Left renal pelvis (tissue), 4 donors: ENCODE results near the gene EIF3C. TPM values are rescaled to one million over a fixed set of nuclear protein-coding genes. Genes with fewer than 3 reads are reported as not detected.
"Not testable (repeated sequence)": the region's sequence is repeated elsewhere in the genome, so short reads cannot be mapped to it uniquely, and the experiment has no call there.

Experiments used
- DNase-seq, 4 donors: peaks; one replicate each; pipeline ENCODE4 v3.0.0-alpha.2; 2013; ENCODE audit warnings: low read depth in 4 of 4, low spot score in 3 of 4
- polyA plus RNA-seq, 4 donors: library from polyadenylated mRNA; unstranded; fragments of 120-200 nt; gene quantifications; one replicate each; pipeline ENCODE4 v1.2.1, GENCODE V29; 2013; ENCODE audit not compliant: insufficient read length in 4 of 4

The EIF3C gene, protein sequence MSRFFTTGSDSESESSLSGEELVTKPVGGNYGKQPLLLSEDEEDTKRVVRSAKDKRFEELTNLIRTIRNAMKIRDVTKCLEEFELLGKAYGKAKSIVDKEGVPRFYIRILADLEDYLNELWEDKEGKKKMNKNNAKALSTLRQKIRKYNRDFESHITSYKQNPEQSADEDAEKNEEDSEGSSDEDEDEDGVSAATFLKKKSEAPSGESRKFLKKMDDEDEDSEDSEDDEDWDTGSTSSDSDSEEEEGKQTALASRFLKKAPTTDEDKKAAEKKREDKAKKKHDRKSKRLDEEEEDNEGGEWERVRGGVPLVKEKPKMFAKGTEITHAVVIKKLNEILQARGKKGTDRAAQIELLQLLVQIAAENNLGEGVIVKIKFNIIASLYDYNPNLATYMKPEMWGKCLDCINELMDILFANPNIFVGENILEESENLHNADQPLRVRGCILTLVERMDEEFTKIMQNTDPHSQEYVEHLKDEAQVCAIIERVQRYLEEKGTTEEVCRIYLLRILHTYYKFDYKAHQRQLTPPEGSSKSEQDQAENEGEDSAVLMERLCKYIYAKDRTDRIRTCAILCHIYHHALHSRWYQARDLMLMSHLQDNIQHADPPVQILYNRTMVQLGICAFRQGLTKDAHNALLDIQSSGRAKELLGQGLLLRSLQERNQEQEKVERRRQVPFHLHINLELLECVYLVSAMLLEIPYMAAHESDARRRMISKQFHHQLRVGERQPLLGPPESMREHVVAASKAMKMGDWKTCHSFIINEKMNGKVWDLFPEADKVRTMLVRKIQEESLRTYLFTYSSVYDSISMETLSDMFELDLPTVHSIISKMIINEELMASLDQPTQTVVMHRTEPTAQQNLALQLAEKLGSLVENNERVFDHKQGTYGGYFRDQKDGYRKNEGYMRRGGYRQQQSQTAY
- polyA plus RNA-seq, result 100 to 1,000 TPM; 373 to 630 (median 499) TPM

DNA sequence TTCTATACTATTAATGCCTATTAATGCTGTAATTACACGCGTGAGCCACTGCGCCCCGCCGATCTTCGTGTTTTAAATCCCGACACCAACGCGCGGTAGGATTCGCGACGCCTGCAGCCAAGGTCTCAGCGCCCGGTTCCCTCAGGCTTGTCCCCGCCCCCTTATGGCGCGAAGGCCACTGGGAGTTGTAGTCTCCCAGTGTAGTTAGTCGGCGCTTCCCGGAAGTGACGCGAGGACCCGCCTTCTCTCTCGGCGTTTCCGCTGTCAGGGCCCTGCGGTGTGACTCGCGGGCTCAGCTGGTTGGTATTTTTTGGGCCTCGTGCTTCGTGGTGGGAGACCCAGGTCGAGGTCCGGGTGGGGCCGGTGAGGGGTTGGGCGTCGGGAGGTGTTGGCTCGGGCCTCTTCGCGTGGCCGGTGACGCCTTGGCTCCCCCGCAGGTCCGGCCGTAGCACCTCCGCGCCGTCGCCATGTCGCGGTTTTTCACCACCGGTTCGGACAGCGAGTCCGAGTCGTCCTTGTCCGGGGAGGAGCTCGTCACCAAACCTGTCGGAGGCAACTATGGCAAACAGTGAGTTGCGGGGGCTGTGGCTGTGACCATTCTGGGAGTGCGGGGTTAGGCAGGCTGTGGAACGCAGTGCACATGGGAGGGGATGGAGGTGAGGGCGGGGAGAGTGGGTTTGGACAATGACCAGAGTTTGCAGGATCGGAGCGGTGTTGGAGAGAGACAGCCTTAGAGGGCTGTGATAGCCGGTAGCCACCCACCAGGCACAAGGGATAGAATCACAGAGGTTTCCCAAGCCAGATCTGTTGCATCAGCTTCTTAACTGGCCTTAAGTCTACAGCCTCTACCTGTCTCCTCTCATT is at the start of gene EIF3C:
Gene EIF3C, plus strand, starts transcription at position 245 of the 864 bp plus-strand sequence. Its CDS starts 223 bp downstream, at position 468.
- not testable (repeated sequence) for DNase-seq

DNA sequence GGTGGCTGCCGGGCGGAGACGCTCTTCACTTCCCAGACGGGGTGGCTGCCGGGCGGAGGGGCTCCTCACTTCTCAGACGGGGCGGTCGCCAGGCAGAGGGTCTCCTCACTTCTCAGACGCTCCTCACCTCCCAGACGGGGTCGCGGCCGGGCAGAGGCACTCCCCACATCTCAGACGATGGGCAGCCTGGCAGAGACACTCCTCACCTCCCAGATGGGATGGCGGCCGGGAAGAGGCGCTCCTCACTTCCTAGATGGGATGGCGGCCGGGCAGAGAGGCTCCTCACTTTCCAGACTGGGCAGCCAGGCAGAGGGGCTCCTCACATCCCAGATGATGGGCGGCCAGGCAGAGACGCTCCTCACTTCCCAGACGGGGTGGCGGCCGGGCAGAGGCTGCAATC is 45.0 kb upstream of the EIF3C start:
- not testable (repeated sequence) for DNase-seq

DNA sequence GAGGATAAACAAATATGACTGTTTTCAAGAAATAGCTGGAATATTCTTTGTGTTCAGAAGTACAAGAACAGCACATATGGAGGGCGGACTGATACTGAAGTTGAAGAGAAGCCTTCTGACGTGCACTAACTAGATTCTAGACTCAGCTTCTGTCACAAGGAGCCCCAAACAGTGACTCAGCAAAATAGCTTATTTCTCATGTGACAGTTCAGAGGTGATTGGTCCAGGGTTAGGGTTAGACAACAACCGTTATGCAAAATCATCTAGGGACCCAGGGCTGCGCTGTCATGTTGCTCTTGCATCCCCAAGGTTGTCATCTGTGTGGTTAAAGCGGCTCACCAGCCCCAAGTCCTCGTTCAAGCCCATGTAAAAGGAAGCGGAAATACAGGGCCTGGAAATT is 43.8 kb upstream of the EIF3C start:
- DNase-seq, result not testable (repeated sequence)

DNA sequence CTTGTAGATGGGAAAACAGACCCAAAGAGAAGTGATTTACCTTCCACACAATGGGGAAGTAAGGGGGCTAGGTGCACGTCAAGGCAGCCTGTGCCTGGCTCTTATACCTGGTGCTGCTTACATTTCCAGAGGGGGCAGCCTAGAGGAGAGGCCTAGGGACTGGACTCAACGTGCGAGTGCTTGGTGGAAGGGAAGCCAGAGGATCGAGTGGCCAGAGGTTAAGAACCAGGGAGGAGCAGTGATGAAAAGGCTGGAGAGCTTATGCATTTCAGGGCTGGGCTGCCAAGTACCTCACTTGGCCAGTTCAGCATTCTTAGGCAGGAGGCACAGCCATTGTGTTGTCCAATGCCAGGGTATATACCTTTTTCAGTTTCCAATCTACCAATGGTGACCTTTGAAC is 43.1 kb upstream of the EIF3C start:
- not testable (repeated sequence) for DNase-seq

DNA sequence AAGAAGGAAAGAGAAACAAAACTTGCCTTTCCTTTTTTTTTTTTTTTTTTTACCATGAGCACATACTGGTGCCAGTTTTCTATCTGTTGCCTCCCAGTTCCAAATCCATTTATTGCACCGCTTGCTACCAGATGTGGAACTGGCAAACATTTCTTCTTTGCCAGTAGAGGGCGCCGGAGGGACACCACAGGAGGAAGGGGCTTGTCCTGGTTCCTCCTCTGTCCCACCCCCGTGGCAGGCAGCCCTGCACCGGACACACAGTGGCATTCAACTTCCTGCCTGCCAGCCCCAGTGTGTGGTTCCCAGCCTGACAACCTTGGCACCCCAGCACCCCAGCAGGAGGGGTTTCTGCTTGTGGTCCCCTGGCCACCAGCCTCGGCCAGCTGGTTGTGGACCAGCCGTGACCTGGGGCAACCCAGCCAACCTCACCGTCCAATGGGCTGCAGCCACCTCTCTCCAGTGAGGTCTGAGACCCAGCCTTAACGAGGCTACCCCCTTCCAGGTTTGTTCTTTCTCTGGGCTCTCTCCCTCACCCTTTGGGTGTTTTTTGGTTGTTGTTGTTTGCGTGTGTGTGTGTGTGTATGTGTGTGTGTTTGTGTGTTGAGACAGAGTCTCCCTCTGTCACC is 22.8 kb upstream of the EIF3C start:
- DNase-seq, result not testable (repeated sequence)

DNA sequence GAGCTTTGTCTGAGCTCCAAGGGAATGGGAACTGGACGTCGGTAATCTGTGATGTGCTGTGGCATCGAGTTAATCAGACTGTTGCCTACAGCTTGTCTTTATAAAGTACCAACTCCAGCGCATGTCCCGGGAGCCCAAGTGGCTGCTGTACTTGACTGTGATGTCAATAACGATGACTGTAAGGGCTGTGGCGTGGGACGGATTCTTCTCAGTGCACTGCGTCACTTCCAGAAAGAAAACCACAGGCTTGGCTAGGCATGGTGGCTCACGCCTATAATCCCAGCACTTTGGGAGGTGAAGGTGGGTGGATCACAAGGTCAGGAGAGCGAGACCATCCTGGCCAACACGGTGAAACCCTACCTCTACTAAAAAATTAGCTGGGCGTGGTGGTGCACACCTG is 21.8 kb upstream of the EIF3C start:
- not testable (repeated sequence) for DNase-seq

DNA sequence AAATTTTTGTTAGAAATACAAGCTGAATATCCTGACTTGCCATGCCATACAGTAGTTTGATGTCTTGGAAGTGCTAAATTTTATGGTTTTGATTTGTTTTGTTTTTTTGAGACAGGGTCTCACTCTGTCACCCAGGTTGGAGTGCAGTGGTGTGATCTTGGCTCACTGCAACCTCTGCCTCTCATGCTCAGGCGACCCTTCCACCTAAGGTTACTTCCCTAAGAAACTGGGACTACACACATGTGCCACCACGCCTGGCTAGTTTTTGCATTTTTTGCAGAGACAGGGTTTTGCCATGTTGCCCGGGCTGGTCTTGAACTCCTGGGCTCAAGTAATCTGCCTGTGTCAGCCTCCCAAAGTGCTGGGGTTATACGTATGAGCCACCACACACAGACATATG is 19.5 kb upstream of the EIF3C start:
- not testable (repeated sequence) for DNase-seq

DNA sequence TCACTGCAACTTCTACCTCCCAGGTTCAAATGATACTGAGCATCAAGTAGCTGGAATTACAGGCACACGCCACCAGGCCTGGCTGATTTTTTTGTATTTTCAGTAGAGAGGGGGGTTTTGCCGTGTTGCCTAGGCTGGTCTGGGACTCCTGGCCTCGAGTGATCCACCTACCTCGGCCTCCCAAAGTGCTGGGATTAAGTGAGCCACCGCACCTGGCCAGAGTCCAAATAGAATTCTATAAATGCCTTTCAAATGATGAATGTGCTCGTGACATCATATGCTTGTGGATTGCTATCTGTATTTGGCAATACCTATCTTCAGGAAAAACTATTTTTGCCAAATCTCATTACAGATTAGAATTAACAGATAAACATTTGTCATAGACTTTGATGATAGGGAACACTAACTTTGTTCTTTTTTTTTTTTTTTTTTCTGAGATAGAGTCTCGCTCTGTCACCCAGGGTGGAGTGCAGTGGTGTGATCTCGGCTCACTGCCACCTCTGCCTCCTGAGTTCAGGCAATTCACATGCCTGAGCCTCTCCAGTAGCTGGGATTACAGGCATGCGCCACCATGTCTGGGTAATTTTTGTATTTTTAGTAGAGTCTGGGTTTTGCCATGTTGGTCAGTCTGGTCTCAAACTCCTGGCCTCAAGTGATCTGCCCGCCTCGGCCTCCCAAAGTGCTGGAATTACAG is 17.9 kb upstream of the EIF3C start:
- DNase-seq, result not testable (repeated sequence)

DNA sequence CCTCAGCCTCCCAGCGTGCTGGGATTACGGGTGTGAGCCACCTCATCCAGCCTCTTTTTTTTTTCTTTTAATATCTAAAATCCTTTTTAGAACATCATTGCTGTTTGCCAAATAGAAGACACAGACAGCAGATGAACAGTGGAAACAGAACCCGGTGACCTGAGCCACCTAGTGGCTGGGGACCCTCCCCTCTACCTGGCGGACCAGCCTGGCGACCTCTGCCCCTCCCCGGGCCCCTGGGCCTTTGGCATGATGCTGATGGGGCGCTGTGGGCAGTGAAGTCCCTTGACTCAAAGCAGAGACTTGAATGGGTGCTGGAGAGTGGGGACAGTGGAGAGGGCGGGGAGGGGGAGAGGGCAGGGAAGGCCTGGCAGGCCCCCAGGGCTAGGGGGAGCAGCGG is 11.5 kb upstream of the EIF3C start:
- not testable (repeated sequence) for DNase-seq

DNA sequence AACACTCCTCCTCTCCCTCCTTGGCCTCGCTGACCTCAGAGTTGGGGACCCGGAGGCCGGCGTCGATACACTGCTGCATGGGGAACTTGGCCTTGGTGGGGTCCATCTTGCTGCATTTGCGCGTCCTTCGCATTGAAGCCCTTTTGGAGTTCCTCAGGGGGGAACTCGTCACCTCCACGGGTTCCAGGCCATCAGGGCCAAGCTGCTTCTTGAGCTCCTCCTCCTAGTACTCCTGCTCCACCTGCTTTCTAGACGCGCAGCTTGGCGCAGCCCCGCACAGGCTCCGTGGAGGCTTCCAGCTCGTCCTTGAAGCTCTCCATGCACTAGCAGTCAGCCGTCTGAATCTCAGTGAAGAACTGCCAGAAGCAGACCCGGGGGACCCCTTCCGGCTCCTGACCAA is 10.9 kb upstream of the EIF3C start:
- not testable (repeated sequence) for DNase-seq

DNA sequence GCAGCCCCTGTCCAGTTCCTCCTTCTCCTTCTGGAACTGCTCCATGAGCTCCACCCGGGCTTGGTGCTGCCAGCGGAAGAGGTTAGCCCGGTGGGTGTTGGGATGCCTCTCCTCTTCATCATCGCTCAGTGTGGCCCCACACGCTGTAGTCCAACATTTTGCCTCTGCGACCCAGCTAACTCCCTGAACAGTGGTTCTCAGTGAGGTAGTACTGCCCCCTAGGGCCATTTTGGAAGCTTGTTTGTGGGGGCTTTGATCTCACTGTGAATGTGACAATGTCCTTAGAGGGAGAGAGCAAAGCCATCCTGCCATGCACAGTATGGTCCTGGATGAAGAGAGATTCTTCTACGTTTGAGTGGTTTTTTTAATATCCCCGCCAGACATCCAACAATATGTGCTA is 9.9 kb upstream of the EIF3C start:
- DNase-seq, result not testable (repeated sequence)

DNA sequence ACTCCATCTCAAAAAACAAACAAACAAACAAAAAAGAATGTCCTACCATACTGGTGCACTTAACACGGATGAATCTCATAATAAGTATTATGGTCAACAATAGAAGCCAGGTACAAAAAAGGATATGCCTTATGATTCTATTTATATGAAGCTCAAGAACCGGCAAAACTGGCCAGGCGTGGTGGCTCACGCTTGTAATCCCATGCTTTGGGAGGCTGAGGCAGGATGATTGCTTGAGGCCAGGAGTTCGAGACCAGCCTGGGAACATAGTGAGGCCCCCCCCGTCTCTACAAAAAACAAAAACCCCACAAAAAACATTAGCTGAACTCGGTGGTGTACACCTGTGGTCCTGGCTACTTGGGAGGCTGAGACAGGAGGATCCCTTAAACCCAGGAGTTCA is 7.0 kb upstream of the EIF3C start:
- DNase-seq, result not testable (repeated sequence)

DNA sequence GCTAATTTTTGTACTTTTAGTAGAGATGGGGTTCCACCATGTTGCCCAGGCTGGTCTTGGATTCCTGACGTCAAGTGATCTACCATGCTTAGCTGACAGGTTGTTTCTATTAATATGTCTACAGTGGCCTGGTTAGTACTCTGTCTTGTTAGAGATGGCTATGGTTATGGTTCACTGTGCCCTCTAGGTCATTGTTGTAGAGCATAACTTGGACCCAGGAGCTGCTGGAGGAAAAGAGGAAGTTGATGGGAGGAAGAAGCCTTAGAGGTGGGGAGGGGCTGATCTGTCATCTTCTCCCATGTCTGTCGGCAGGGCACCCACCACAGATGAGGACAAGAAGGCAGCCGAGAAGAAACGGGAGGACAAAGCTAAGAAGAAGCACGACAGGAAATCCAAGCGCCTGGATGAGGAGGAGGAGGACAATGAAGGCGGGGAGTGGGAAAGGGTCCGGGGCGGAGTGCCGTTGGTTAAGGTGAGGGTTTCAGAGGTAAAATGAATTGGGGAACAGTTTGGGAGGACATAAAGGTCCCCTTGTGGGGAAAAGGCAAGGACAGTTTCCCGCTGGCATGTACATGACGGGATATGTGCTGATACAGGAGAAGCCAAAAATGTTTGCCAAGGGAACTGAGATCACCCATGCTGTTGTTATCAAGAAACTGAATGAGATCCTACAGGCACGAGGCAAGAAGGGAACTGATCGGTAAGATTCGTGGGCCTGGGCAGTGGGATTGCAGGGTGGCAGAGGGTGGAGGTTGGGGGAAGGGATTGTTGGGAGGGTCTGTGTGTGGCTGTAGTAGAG is 11.8 kb downstream of the EIF3C start:
- DNase-seq, result not testable (repeated sequence)

DNA sequence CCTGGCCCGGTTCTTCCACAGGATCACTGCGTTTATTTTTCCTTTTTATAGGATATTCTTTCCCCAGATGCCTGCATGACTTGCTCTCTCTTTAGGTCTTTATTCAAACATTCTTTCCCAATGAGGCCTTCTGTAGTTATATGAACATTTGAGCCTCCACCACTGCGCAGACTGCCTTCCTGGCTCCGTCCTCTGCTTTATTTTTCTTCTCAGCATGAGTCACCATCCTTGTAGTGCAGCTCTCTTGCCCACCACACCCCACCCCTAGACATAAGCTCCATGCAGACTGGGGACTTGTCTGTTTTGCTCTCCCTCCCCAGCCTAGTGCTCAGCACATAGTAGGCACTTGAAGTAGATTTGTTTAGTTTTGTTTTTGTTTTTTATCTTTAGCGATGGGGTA is 20.0 kb downstream of the EIF3C start:
- DNase-seq, result not testable (repeated sequence)

DNA sequence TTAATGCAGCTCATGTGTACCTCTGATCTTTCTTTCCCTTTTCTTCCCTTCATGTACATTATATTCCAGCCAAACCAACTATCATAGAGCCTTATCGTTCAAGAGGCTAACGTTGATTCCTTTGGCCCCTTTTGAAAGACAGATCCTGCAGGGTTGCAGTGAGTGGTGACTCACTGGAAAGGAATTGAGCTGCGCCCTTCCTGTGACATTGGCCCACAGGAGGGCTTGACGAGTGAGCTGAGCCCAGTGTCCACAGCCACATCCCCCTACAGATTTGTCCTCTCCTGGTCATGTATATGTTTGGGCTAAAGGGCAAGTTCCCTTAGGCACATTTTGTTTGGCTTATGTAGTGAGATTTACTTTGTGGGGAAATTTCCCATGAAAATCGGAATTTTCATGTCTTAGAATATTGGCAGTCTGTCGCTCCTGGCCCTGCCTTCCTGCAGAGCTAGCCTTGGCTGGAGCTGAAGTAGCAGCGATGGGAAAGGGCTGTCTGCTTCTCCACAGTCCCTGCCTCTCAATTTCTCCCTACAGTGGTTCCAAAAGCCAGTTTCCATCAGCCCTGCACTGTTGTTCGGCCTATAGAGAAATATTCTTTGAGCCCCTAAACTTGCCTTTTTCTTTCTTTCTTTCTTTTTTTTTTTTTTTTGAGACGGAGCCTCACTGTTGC is 21.3 kb downstream of the EIF3C start:
- DNase-seq, result not testable (repeated sequence)

DNA sequence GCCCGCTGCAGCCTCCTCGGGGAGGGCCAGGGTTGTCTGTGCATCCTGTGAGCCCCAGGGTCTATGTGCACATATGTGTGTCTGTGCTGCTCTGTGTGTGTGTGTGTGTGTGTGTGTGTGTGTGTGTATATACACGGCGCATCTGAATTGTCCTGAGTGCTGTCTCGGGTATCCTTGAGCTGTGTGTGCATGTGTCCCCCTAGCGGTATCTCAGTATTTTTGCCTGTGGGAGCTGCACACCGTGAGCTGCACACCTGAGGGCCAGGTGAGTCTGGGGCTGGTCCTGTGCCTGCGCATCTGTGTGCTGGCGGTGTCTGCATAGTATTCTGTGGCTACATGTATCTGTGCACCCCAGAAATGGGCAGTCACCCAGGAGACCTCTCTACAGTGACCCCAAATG is 28.5 kb downstream of the EIF3C start:
- not testable (repeated sequence) for DNase-seq

DNA sequence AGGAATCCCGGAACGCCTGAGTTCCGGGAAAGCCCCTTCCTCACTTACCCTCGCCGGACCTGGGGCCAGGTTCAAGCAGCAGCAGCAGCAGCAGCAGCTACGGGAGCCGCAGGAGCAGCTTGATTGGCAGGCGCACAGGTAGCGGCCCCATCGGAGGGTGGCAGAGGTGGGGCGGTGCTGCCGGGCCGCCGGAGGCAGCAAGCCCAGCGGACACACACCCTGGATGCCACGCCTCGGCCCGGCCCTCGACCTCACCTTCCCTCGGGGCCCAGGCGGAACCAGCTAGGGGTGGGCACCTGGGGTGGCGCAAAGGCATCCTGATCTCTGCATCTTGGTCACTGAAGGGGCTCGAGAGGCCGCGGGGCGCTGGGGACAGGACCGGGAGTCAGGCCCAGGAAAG is 29.4 kb downstream of the EIF3C start:
- not testable (repeated sequence) for DNase-seq

DNA sequence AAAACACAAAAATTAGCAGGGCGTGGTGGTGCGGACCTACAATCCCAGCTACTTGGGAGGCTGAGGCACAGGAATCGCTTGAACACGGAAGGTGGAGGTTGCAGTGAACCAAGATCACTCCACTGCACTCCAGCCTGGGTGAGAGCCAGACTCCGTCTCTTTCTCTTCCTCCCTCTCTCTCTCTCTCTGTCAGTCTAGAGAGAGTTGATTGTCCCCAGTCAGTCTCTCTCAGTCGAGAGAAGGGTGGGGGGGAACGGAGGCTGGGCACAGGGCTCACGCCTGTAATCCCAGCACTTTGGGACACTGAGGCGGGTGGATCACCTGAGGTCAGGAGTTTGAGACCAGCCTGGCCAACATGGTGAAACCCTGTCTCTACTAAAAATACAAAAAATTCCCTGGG is 30.0 kb downstream of the EIF3C start:
- not testable (repeated sequence) for DNase-seq
